ENCODE measurements around the gene TXNDC11.

TXNDC11 gene

GRCh38 chr16:11748404-11749254, 6.0 kb upstream of the TXNDC11 start:
- no peak for FAIRE-seq
- DNase-seq (ENCODE audit: insufficient read length): no peak
- TF ChIP-seq POLR2A (IDR thresholded peaks at IDR 0.05; ENCODE audit: low read depth, low read length) (no peak), TAF1 (IDR thresholded peaks at IDR 0.05; ENCODE audit: borderline replicate concordance, low read depth, low read length) (no peak), POLR2AphosphoS5 (IDR thresholded peaks at IDR 0.05; ENCODE audit: low read depth, low read length) (no peak)

- no peak for TF ChIP-seq POLR2A (IDR thresholded peaks at IDR 0.05; ENCODE audit: low read depth, low read length)
- TF ChIP-seq POLR2AphosphoS5 (IDR thresholded peaks at IDR 0.05; ENCODE audit: low read depth, low read length): no peak
- TF ChIP-seq TAF1 (IDR thresholded peaks at IDR 0.05; ENCODE audit: borderline replicate concordance, low read depth, low read length): no peak
- no peak for FAIRE-seq
- no peak for DNase-seq (ENCODE audit: insufficient read length)
Observed at GRCh38 chr16:11747949-11748403, 5.3 kb upstream of the TXNDC11 start.

GRCh38 chr16:11744075-11744470, 1.4 kb upstream of the TXNDC11 start:
- DNase-seq (ENCODE audit: insufficient read length) (no peak), FAIRE-seq (no peak)
- no peak for TF ChIP-seq TAF1 (IDR thresholded peaks at IDR 0.05; ENCODE audit: borderline replicate concordance, low read depth, low read length)
- no peak for TF ChIP-seq POLR2AphosphoS5 (IDR thresholded peaks at IDR 0.05; ENCODE audit: low read depth, low read length)
- no peak for TF ChIP-seq POLR2A (IDR thresholded peaks at IDR 0.05; ENCODE audit: low read depth, low read length)

GRCh38 chr16:11743308-11744074, 834 bp upstream of the TXNDC11 start:
- DNase-seq (ENCODE audit: insufficient read length): no peak
- no peak for TF ChIP-seq POLR2A (IDR thresholded peaks at IDR 0.05; ENCODE audit: low read depth, low read length)
- TF ChIP-seq TAF1 (IDR thresholded peaks at IDR 0.05; ENCODE audit: borderline replicate concordance, low read depth, low read length): no peak
- 0 out of 2 replicates have a peak, but pooled peaks have one; percentile 34 for TF ChIP-seq POLR2AphosphoS5 (IDR thresholded peaks at IDR 0.05; ENCODE audit: low read depth, low read length)
- peak; percentile 5 for FAIRE-seq

GRCh38 chr16:11742093-11742535, 543 bp downstream of the TXNDC11 start:
- no peak for FAIRE-seq
- DNase-seq (ENCODE audit: insufficient read length): peak; percentile 46
- TF ChIP-seq POLR2AphosphoS5 (IDR thresholded peaks at IDR 0.05; ENCODE audit: low read depth, low read length) (no peak), POLR2A (IDR thresholded peaks at IDR 0.05; ENCODE audit: low read depth, low read length) (no peak), TAF1 (IDR thresholded peaks at IDR 0.05; ENCODE audit: borderline replicate concordance, low read depth, low read length) (no peak)

- no peak for FAIRE-seq
- no peak for TF ChIP-seq POLR2AphosphoS5 (IDR thresholded peaks at IDR 0.05; ENCODE audit: low read depth, low read length)
- no peak for TF ChIP-seq TAF1 (IDR thresholded peaks at IDR 0.05; ENCODE audit: borderline replicate concordance, low read depth, low read length)
- TF ChIP-seq POLR2A (IDR thresholded peaks at IDR 0.05; ENCODE audit: low read depth, low read length): no peak
- DNase-seq (ENCODE audit: insufficient read length): no peak
Observed at GRCh38 chr16:11740567-11740966, 2.1 kb downstream of the TXNDC11 start.

- peak; percentile 58 for FAIRE-seq
- TF ChIP-seq TAF1 (IDR thresholded peaks at IDR 0.05; ENCODE audit: borderline replicate concordance, low read depth, low read length) (no peak), POLR2AphosphoS5 (IDR thresholded peaks at IDR 0.05; ENCODE audit: low read depth, low read length) (no peak), POLR2A (IDR thresholded peaks at IDR 0.05; ENCODE audit: low read depth, low read length) (no peak)
- DNase-seq (ENCODE audit: insufficient read length): no peak
Observed at GRCh38 chr16:11738742-11739544, 3.7 kb downstream of the TXNDC11 start.

- no peak for DNase-seq (ENCODE audit: insufficient read length)
- no peak for TF ChIP-seq POLR2A (IDR thresholded peaks at IDR 0.05; ENCODE audit: low read depth, low read length)
- TF ChIP-seq POLR2AphosphoS5 (IDR thresholded peaks at IDR 0.05; ENCODE audit: low read depth, low read length): no peak
- FAIRE-seq: no peak
Observed at GRCh38 chr16:11737713-11738112, 4.9 kb downstream of the TXNDC11 start.

- FAIRE-seq (no peak), DNase-seq (ENCODE audit: insufficient read length) (no peak)
- TF ChIP-seq POLR2AphosphoS5 (IDR thresholded peaks at IDR 0.05; ENCODE audit: low read depth, low read length) (no peak), TAF1 (IDR thresholded peaks at IDR 0.05; ENCODE audit: borderline replicate concordance, low read depth, low read length) (no peak), POLR2A (IDR thresholded peaks at IDR 0.05; ENCODE audit: low read depth, low read length) (no peak)
Observed at GRCh38 chr16:11736903-11737302, 5.8 kb downstream of the TXNDC11 start.

GRCh38 chr16:11735787-11736186, 6.9 kb downstream of the TXNDC11 start:
- DNase-seq (ENCODE audit: insufficient read length): no peak
- TF ChIP-seq POLR2A (IDR thresholded peaks at IDR 0.05; ENCODE audit: low read depth, low read length) (no peak), POLR2AphosphoS5 (IDR thresholded peaks at IDR 0.05; ENCODE audit: low read depth, low read length) (no peak), TAF1 (IDR thresholded peaks at IDR 0.05; ENCODE audit: borderline replicate concordance, low read depth, low read length) (no peak)
- no peak for FAIRE-seq

GRCh38 chr16:11734653-11735043, 8.0 kb downstream of the TXNDC11 start:
- FAIRE-seq (no peak), DNase-seq (ENCODE audit: insufficient read length) (no peak)

More at GRCh38 chr16:11734653-11735043, 8.0 kb downstream of the TXNDC11 start:
- TF ChIP-seq POLR2A (IDR thresholded peaks at IDR 0.05; ENCODE audit: low read depth, low read length): no peak
- TF ChIP-seq POLR2AphosphoS5 (IDR thresholded peaks at IDR 0.05; ENCODE audit: low read depth, low read length): 0 out of 2 replicates have a peak, but pooled peaks have one; percentile 23
- no peak for TF ChIP-seq TAF1 (IDR thresholded peaks at IDR 0.05; ENCODE audit: borderline replicate concordance, low read depth, low read length)
